NCI-H1694 (cell line): ENCODE data around the gene DNAI2.

Source experiments
- DNase-seq: peaks from one replicate; lab custom pipeline; 2025; lab: John Stamatoyannopoulos, UW

Gene DNAI2

GRCh38 chr17:74361230-74362068 is 87.4 kb downstream of the DNAI2 start, which contains the start of gene BTBD17:
Gene BTBD17 (minus strand): TSS chr17:74361868. CDS start chr17:74361819, 49 bp downstream.
- peak; percentile 81 for DNase-seq

- DNase-seq: no peak
Observed at GRCh38 chr17:74362069-74362405, 88.0 kb downstream of the DNAI2 start.

GRCh38 chr17:74362810-74363498 is 88.9 kb downstream of the DNAI2 start:
- no peak for DNase-seq
